Neuronal stem cell (in vitro differentiated cells): Measurements from ENCODE around the gene CNPY2.

Source experiments
- DNase-seq: peaks from one replicate; pipeline ENCODE4 v3.0.0-alpha.2; 2013; ENCODE audit warnings: low spot score
- H2AFZ ChIP-seq: one replicate; pipeline ENCODE4 v1.6.1; 2013; ENCODE audit warnings: mild to moderate bottlenecking, low read length, inconsistent platforms
- H2AK5ac ChIP-seq: 2 replicates; pipeline ENCODE4 v1.6.1; 2013; ENCODE audit warnings: low read depth, mild to moderate bottlenecking, inconsistent platforms, low read length, moderate library complexity, mixed read lengths
- H2BK120ac ChIP-seq: 2 replicates; pipeline ENCODE4 v1.6.1; 2013; ENCODE audit warnings: low read depth, mild to moderate bottlenecking, inconsistent platforms, low read length, moderate library complexity, mixed read lengths
- H2BK12ac ChIP-seq: one replicate; pipeline ENCODE4 v1.6.1; 2013; ENCODE audit warnings: low read length, inconsistent platforms
- H2BK15ac ChIP-seq: 2 replicates; pipeline ENCODE4 v1.6.1; 2013; ENCODE audit warnings: mild to moderate bottlenecking, low read length, inconsistent platforms, mixed read lengths
- H2BK5ac ChIP-seq: one replicate; pipeline ENCODE4 v1.6.1; 2013; ENCODE audit warnings: inconsistent platforms, mild to moderate bottlenecking, low read length, moderate library complexity
- H3K14ac ChIP-seq: one replicate; pipeline ENCODE4 v1.6.1; 2013; ENCODE audit warnings: low read length, inconsistent platforms
- H3K18ac ChIP-seq: 2 replicates; pipeline ENCODE4 v1.6.1; 2013; ENCODE audit warnings: low read length, inconsistent platforms
- H3K23ac ChIP-seq: 2 replicates; pipeline ENCODE4 v1.6.1; 2013; ENCODE audit warnings: low read depth, mild to moderate bottlenecking, mixed read lengths, low read length, inconsistent platforms; ENCODE audit not compliant: poor library complexity
- H3K27ac ChIP-seq: replicated peaks from 3 replicates; pipeline ENCODE4 v1.5.1; 2013; ENCODE audit warnings: low read length, inconsistent platforms
- H3K27me3 ChIP-seq, 3 experiments: 2 replicates each; pipeline ENCODE4 v1.6.1; 2013; ENCODE audit warnings: low read length in 3 of 3, mild to moderate bottlenecking in 2 of 3, inconsistent platforms in 1 of 3, low read depth in 1 of 3, mixed read lengths in 1 of 3, moderate library complexity in 1 of 3; ENCODE audit not compliant: control insufficient read depth in 3 of 3, insufficient read depth in 3 of 3
- H3K36me3 ChIP-seq, 2 donors: replicated peaks in 1 of 2; 2 replicates each; pipeline ENCODE4 v1.6.1; 2013; ENCODE audit warnings: low read length in 2 of 2; ENCODE audit not compliant: control insufficient read depth in 2 of 2, insufficient read depth in 2 of 2
- H3K4ac ChIP-seq: 2 replicates; pipeline ENCODE4 v1.6.1; 2013; ENCODE audit warnings: inconsistent platforms, mild to moderate bottlenecking, low read length, moderate library complexity
- H3K4me1 ChIP-seq, 2 donors: 1 replicate in 1 of 2; 2 replicates in 1 of 2; pipeline ENCODE4 v1.6.1; 2013; ENCODE audit warnings: low read length in 2 of 2, low read depth in 1 of 2; ENCODE audit not compliant: control insufficient read depth in 2 of 2, insufficient read depth in 1 of 2
- H3K4me2 ChIP-seq: one replicate; pipeline ENCODE4 v1.6.1; 2013; ENCODE audit warnings: mild to moderate bottlenecking, low read length, inconsistent platforms; ENCODE audit not compliant: insufficient read depth, poor library complexity, severe bottlenecking
- H3K4me3 ChIP-seq, 2 donors: 2 replicates each; pipeline ENCODE4 v1.5.1; 2013; ENCODE audit warnings: low read length in 2 of 2, mild to moderate bottlenecking in 2 of 2, inconsistent platforms in 1 of 2, moderate library complexity in 1 of 2
- H3K79me1 ChIP-seq: one replicate; pipeline ENCODE4 v1.6.1; 2013; ENCODE audit warnings: low read depth, mild to moderate bottlenecking, inconsistent platforms, low read length, moderate library complexity
- H3K9ac ChIP-seq: one replicate; pipeline ENCODE4 v1.6.1; 2013; ENCODE audit warnings: mild to moderate bottlenecking, low read depth, low read length, inconsistent platforms; ENCODE audit not compliant: poor library complexity
- H3K9me3 ChIP-seq, 2 donors: replicated peaks in 1 of 2; 2 replicates each; pipeline versions ENCODE3 to v1.6.1; 2013; ENCODE audit warnings: low read length in 2 of 2, mild to moderate bottlenecking in 2 of 2, inconsistent platforms in 1 of 2, low read depth in 1 of 2, mixed read lengths in 1 of 2, moderate library complexity in 1 of 2; ENCODE audit not compliant: control insufficient read depth in 2 of 2, insufficient read depth in 1 of 2
- H4K8ac ChIP-seq: one replicate; pipeline ENCODE4 v1.6.1; 2013; ENCODE audit warnings: low read depth, mild to moderate bottlenecking, inconsistent platforms, low read length, moderate library complexity
- H4K91ac ChIP-seq: one replicate; pipeline ENCODE4 v1.6.1; 2013; ENCODE audit warnings: low read length, low read depth, mild to moderate bottlenecking, inconsistent platforms; ENCODE audit not compliant: poor library complexity
- WGBS, 2 donors: extraction: QIAGEN DNeasy Blood & Tissue Kit; methylation state at CpG; one replicate each; pipeline ENCODE4 v1.1.7; 2013; ENCODE audit warnings: missing lambda C conversion rate in 2 of 2, mixed read lengths in 1 of 2; ENCODE audit not compliant: insufficient read length in 2 of 2, insufficient replicate concordance in 1 of 2; ENCODE audit errors: extremely low coverage in 2 of 2; 5-methylcytosine and 5-hydroxymethylcytosine counted together

The CNPY2 gene

GRCh38 chr12:56333197-56333678 lies 17.4 kb upstream of the CNPY2 start:
- Histone ChIP-seq H2BK5ac (no peak overlapping the region), H3K18ac (peak overlapping the region; percentile 71), H3K14ac (no peak overlapping the region), H3K9ac (peak overlapping the region; percentile 78), H3K4me3 (peak overlapping the region; percentile 66 to 84), H3K23ac (peak overlapping the region; percentile 2), H3K27ac (peak overlapping the region; percentile 92), H2BK12ac (no peak overlapping the region), H3K4ac (peak overlapping the region; percentile 37), H2BK120ac (no peak overlapping the region), H3K79me1 (no peaks in the 10 kb centered on the region), H2AK5ac (peak overlapping the region; percentile 17), H3K9me3 (no peaks in the 10 kb centered on the region), H3K4me2 (peak overlapping the region; percentile 63), H2AFZ (peak overlapping the region; percentile 84), H4K91ac (peak overlapping the region; percentile 41), H3K36me3 (peaks cover 0 to 5% of the 10 kb centered on the region in 2 donors), H4K8ac (peak overlapping the region; percentile 90), H2BK15ac (peak overlapping the region; percentile 10), H3K4me1 (peaks cover 6 to 9% of the 10 kb centered on the region in 2 donors), H3K27me3 (no peaks in the 10 kb centered on the region)
- no peak for DNase-seq
- no CpG with 5 or more reads among the region's 8 CpGs for WGBS, 2 donors

DNA sequence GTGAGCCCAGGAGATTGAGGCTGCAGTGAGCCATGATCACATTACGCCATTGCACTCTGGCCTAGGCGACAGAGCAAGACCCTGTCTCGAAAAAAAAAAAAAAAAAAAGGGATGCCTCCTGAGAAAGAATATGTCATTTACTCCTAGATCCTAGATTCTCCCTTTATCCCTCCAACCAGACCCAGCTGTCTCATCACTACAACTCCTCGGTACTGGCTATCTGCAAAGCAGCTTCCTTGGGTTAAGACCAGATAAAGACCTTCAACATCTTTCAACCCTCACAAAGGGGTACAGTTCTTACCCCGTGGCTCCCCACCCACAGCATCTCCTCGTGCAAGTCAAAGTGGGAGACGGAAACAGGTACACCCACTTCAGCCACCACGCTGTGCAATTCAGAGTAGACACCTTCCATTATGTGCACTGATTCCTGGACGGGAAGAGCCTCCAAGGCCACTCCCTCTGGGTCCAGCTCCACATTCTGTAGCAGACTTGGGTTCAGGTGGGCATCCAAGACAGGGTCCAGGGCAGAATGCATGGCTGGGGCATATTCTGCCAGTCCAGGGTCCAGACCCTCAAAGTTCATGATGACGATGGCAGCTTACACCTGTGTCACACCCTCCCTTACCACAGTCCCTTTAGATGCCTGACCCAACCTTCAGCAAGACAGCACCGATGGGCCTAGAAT lies 16.9 kb upstream of the CNPY2 start:
- Histone ChIP-seq H3K36me3 (peaks cover 2 to 11% of the 10 kb centered on the region in 2 donors), H3K4me3 (peak overlapping the region; percentile 25 to 66), H2BK5ac (no peak overlapping the region), H2BK120ac (no peak overlapping the region), H3K23ac (no peak overlapping the region), H4K8ac (peak overlapping the region; percentile 90), H3K18ac (no peak overlapping the region), H3K9me3 (no peaks in the 10 kb centered on the region), H3K27me3 (no peaks in the 10 kb centered on the region), H2BK12ac (no peak overlapping the region), H3K9ac (peak overlapping the region; percentile 78), H3K4ac (peak overlapping the region; percentile 37), H2AFZ (peak overlapping the region; percentile 84), H3K27ac (peak overlapping the region; percentile 92), H3K4me2 (peak overlapping the region; percentile 63), H3K79me1 (no peaks in the 10 kb centered on the region), H3K14ac (no peak overlapping the region), H4K91ac (peak overlapping the region; percentile 41), H3K4me1 (peaks cover 6 to 9% of the 10 kb centered on the region in 2 donors), H2AK5ac (peak overlapping the region; percentile 17), H2BK15ac (peak overlapping the region; percentile 10)
- no peak for DNase-seq
- no CpG with 5 or more reads among the region's 11 CpGs for WGBS, 2 donors

DNA sequence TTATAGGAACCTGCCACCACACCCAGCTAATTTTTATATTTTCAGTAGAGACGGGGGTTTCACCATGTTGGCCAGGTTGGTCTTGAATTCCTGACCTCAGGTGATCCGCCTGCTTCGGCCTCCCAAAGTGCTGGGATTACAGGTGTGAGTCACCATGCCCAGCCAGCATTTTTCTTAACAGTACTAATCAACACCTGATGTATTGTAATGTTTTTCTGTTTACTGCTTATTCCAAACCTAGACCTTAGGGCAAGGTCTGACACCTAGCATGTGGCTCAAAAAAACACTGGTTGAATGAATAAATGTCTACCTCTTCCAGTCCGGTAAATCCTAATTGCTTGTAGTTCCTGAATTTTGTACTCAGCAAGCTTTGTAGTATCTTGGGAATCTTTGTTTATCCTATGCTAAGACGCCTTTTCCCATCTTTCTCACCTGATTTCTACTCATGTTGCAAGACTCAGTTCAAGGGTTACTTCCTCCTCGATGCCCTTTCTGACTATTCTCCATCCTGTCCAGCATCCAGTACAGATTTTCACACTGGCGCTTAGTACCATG lies 15.2 kb upstream of the CNPY2 start:
- no peaks in the 10 kb centered on the region for H3K27me3 ChIP-seq
- H2BK5ac ChIP-seq, result no peak overlapping the region
- no peak overlapping the region for H2AFZ ChIP-seq
- no peak overlapping the region for H4K91ac ChIP-seq
- no peak overlapping the region for H2BK120ac ChIP-seq
- DNase-seq, result no peak
- no peaks in the 10 kb centered on the region for H3K79me1 ChIP-seq
- H3K14ac ChIP-seq, result no peak overlapping the region
- H3K36me3 ChIP-seq, result peaks cover 7 to 27% of the 10 kb centered on the region in 2 donors
- H3K4me2 ChIP-seq, result no peak overlapping the region
- no peak overlapping the region for H2BK15ac ChIP-seq
- H3K9me3 ChIP-seq, result no peaks in the 10 kb centered on the region
- no peak overlapping the region for H3K18ac ChIP-seq
- H3K4me1 ChIP-seq, result peaks cover 6 to 9% of the 10 kb centered on the region in 2 donors
- H2BK12ac ChIP-seq, result no peak overlapping the region
- no peak overlapping the region for H2AK5ac ChIP-seq
- H3K23ac ChIP-seq, result no peak overlapping the region
- WGBS, 2 donors, result no CpG with 5 or more reads among the region's 7 CpGs
- no peak overlapping the region for H3K9ac ChIP-seq
- H4K8ac ChIP-seq, result no peak overlapping the region
- no peak overlapping the region for H3K27ac ChIP-seq
- no peak overlapping the region for H3K4ac ChIP-seq
- no peak overlapping the region for H3K4me3 ChIP-seq

DNA sequence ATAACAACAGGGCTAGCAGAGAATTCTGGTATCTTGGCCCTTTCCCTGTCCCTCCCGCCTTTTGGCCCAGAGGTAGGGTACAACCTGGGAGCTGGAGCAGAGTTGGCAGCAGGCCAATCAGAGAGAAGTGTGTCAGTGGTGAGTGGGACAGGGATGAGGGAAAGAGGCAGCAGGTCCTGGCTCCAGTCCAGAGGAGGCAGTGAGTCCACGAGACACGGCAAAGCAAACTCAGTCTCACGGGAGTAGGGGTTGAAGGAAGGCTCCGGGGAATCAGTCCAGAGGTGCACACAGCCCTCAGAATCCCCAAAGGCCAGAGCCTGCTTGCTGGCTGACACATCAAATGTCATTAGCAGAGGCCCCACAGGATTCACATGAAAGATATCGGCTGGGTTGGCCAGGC lies 10.7 kb upstream of the CNPY2 start:
- Histone ChIP-seq H3K18ac (no peak overlapping the region), H4K91ac (no peak overlapping the region), H3K9ac (peak overlapping the region; percentile 26), H2AFZ (no peak overlapping the region), H3K27ac (no peak overlapping the region), H2AK5ac (no peak overlapping the region), H3K9me3 (no peaks in the 10 kb centered on the region), H4K8ac (no peak overlapping the region), H3K27me3 (no peaks in the 10 kb centered on the region), H3K23ac (peak overlapping the region; percentile 13), H3K4me2 (no peak overlapping the region), H3K36me3 (peaks cover 24 to 71% of the 10 kb centered on the region in 2 donors), H3K14ac (no peak overlapping the region), H2BK12ac (no peak overlapping the region), H3K4ac (no peak overlapping the region), H3K4me1 (no peaks in the 10 kb centered on the region), H2BK120ac (no peak overlapping the region), H2BK15ac (no peak overlapping the region), H3K4me3 (no peak overlapping the region), H2BK5ac (peak overlapping the region; percentile 49), H3K79me1 (no peaks in the 10 kb centered on the region)
- no CpG with 5 or more reads among the region's 6 CpGs for WGBS, 2 donors
- no peak for DNase-seq
